ENCODE results near the gene MAN1A1.

Gene MAN1A1

DNA sequence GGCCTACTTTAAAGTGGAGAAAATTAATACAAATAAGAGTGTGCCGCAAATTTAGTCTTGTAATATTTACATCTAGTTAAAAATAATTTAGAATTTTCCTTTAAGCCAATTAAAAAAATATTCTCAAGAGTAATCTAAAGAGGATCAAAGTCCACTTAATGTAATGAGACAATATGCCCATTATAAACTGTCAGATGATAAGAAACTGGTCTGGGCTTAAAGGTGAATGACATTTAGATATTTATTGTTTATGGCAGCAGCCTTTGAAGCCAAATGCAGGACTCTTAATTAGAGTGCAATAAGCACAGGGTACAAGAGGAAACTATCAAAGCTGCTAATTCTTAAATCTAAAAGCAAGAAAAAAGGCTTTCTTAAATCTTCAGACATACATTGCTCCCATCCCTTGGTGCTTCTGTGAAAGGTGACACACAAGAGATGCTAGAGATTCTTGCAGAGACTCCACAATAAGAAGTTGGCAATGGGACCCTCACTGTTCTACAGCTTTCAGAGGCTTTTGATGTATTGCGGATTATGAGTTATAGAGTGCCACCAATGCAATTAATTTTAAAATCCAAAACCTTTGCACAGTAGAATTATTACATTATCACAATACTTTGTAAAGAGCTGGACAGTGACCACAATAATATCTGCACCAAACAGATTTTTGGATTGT lies 116.1 kb downstream of the MAN1A1 start:
- no peak for DNase-seq (ENCODE audit: low read depth)

GRCh38 chr6:119231394-119231793 lies 118.2 kb downstream of the MAN1A1 start:
- DNase-seq (ENCODE audit: low read depth), result no peak

DNA sequence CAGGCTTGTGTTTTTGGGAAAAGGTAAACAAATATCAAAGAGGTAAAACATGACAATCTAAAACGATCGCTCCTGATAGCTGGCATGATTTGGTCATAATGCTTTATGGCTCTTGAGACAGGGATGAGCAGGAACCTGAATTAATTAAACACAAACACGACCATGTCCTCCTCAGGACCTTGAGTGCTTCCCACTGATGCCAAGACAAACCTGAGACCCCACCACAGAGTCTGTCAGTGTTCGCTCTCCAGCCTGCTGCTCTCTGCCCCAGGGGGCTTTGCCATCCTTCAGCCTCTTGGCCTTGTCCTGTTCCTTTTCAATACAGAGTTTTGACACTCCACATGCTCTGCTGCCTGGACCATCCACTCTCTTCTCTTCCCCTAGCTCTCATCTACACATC lies 119.4 kb downstream of the MAN1A1 start:
- no peak for DNase-seq (ENCODE audit: low read depth)

- DNase-seq (ENCODE audit: low read depth), result no peak
These were observed 122.2 kb downstream of the MAN1A1 start for GRCh38 chr6:119227377-119227776.

- no peak for DNase-seq (ENCODE audit: low read depth)
These were observed 123.5 kb downstream of the MAN1A1 start for GRCh38 chr6:119226089-119226488.

DNA sequence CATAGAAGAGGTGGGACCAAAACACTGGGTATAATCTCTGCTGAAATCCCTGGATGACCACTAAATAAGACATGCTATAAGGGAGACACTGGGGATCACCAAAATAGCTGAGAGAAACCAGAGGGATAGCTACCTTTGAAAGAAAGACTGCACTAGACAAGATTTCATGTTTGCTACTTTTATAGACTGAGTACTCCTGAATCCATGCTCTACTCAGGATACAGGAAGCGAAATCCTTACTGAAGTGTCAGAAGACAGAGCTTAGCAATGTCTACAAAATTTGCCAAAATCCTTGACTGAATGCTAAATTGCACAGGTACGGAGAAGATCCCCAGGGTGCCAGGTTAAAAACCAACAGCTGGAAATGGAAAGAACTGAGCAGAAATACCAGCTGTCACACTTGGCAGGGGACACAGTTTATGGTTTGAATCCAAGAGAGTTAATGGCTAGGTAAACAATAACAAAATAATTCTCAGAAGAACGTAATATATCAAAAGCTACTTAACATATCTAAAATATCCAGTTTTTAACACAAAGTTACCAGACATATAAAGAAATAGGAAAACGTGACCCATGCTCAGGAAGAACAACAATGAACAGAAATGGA lies 125.4 kb downstream of the MAN1A1 start:
- no peak for DNase-seq (ENCODE audit: low read depth)

- DNase-seq (ENCODE audit: low read depth), result no peak
These were observed 129.1 kb downstream of the MAN1A1 start for GRCh38 chr6:119220452-119220851.

GRCh38 chr6:119218548-119218947 lies 131.0 kb downstream of the MAN1A1 start:
- no peak for DNase-seq (ENCODE audit: low read depth)

- DNase-seq (ENCODE audit: low read depth), result no peak
These were observed 133.5 kb downstream of the MAN1A1 start for GRCh38 chr6:119215885-119216590.

- DNase-seq (ENCODE audit: low read depth), result no peak
These were observed 134.3 kb downstream of the MAN1A1 start for GRCh38 chr6:119215309-119215708.

DNA sequence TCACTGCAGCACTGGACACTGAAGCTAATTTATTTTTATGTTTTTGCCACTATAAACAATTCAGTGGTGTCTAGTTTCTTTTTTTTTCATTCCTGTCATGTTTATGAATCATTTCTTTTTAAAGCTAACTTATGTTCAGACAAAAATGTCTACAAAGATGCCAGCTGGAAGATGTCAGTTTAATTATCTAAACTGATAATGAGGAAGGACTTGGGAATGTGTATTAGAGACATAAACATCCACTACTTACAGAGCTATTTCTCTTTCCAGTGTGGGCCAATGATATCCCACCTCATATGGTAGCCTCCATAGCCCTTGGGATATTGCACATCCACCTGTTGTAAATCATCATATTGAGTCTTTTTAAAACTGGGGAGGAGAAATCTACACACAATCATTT lies 139.0 kb downstream of the MAN1A1 start:
- no peak for DNase-seq (ENCODE audit: low read depth)

DNA sequence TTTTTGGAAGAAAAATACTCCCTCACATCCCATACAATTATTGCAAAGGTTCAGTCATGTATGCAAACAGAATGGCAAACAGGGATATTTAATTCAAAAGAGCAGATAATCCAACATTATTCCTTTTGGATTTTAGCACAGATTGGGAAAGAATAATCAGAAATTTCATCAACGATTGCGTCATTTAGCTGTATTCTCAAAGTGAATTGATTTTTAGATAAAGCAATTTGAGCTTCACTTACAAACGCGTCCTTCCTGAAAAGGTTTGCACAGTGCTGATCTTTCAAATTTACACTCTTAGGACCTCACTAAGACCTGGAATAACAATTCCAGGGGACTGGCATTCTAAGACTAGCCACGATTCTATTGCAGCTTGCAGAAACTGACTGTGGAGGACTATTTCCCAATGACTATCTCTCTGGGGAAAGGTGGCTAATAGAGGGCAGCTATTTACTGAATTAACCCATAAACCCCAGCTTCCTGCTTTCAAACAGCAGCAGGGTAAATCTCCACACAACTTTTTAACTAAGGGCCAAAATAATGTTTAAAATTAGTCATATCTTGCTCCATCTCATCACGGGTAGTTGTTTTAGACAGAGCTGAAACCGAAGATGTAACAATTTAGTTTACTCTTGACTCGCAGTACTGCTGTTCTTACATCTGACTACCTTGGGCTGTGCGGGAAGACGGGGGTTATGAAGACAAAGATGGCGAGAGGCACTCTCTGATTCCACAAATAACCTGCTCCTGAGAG lies 139.9 kb downstream of the MAN1A1 start:
- no peak for DNase-seq (ENCODE audit: low read depth)

DNA sequence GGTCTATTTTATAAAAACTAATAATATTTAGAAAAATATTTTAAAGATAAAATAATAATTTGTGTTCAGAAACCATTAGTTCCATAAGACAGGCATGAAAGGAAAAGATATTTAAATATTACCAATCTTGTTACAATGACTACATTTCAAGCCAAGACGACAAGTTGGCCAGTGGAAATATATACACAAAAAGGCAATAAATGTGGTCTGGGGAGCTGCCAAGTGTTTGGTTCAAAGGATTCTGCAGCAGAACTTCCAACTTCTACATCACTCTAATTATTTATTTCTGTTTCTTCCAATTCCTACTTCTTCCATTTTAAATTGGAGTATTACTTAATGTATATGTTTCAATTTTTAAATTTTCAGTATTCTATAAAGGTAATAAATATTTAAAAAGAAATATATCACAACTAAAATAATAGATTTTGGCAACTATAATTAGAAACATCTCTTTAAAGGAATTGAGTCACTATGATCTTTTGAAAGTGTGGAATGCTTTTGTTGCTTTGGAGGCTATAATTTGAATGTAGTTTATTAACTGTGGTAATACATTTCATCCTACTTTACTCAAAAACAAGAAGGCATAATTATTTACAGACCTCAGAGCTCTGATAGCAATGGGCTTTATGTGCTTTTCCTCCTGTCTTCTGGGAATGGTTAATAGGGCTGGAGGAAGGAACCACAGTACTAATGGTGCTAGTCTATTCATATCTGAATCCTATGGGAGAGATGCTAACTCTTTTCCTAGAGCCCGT lies 141.4 kb downstream of the MAN1A1 start:
- peak; percentile 5 for DNase-seq (ENCODE audit: low read depth)

GRCh38 chr6:119207327-119207726 lies 142.2 kb downstream of the MAN1A1 start:
- DNase-seq (ENCODE audit: low read depth), result no peak

GRCh38 chr6:119205911-119206618 lies 143.5 kb downstream of the MAN1A1 start:
- DNase-seq (ENCODE audit: low read depth), result no peak

- no peak for DNase-seq (ENCODE audit: low read depth)
These were observed 144.8 kb downstream of the MAN1A1 start for GRCh38 chr6:119204719-119205118.

DNA sequence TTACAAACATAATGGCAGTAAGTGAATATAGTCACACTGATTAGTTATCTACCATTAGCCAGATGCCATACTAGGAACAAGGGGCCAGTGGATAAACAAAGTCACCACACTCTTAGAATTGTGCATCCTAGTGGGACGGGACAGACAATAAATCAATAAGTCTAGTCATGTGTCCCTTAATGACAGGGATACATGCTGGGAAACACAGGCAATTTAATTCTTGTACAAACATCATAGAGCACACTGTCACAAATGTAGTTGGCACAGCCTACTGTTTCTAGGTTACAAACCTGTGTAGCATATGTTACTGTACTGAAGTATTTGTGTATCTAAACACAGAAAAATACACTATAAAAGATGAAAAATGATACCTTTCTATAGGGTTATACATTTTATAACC lies 148.1 kb downstream of the MAN1A1 start:
- DNase-seq (ENCODE audit: low read depth), result no peak

GRCh38 chr6:119200512-119201175 lies 148.9 kb downstream of the MAN1A1 start:
- no peak for DNase-seq (ENCODE audit: low read depth)

GRCh38 chr6:119197271-119197670 lies 152.3 kb downstream of the MAN1A1 start:
- DNase-seq (ENCODE audit: low read depth), result no peak

GRCh38 chr6:119196715-119197114 lies 152.8 kb downstream of the MAN1A1 start:
- no peak for DNase-seq (ENCODE audit: low read depth)

GRCh38 chr6:119195848-119196247 lies 153.7 kb downstream of the MAN1A1 start:
- DNase-seq (ENCODE audit: low read depth), result no peak
